Endothelial cell (in vitro differentiated cells): Measurements from ENCODE around the gene LAMA2. TPM values are rescaled to one million over a fixed set of nuclear protein-coding genes. Genes with fewer than 3 reads are reported as not detected.

ENCODE experiments used
- DNase-seq: peaks from one replicate; pipeline ENCODE4 v3.0.0; 2021; ENCODE audit warnings: low spot score
- H3K27ac Mint-ChIP-seq: one replicate; pipeline ENCODE4 v1.8.0; 2021; ENCODE audit warnings: mixed read lengths, inconsistent platforms; ENCODE audit not compliant: unreplicated experiment
- H3K27me3 Mint-ChIP-seq: one replicate; pipeline ENCODE4 v1.8.0; 2021; ENCODE audit warnings: mild to moderate bottlenecking, moderate library complexity, mixed read lengths, inconsistent platforms; ENCODE audit not compliant: unreplicated experiment
- H3K36me3 Mint-ChIP-seq: one replicate; pipeline ENCODE4 v1.8.0; 2021; ENCODE audit warnings: mild to moderate bottlenecking, low read depth, mixed read lengths, inconsistent platforms; ENCODE audit not compliant: unreplicated experiment
- H3K4me1 Mint-ChIP-seq: one replicate; pipeline ENCODE4 v1.8.0; 2021; ENCODE audit warnings: mild to moderate bottlenecking, mixed read lengths, inconsistent platforms; ENCODE audit not compliant: unreplicated experiment
- H3K4me3 Mint-ChIP-seq: one replicate; pipeline ENCODE4 v1.8.0; 2021; ENCODE audit warnings: mild to moderate bottlenecking, mixed read lengths, inconsistent platforms; ENCODE audit not compliant: unreplicated experiment
- H3K9me3 Mint-ChIP-seq: one replicate; pipeline ENCODE4 v1.8.0; 2021; ENCODE audit warnings: mixed read lengths, inconsistent platforms; ENCODE audit not compliant: unreplicated experiment
- total RNA-seq: library from RNA; stranded (reverse); fragmentation: NEBNext Ultra II Directional; extraction: Animal tissue kit (Norgen Biotek cat#: 25700); gene quantifications from one replicate; pipeline ENCODE4 v1.2.1, GENCODE V29; 2021; ENCODE audit not compliant: unreplicated experiment
- TF ChIP-seq, protein P1 (sequence below): fragments of 200-600 bp; sonication (generic); IDR thresholded peaks from one replicate; pipeline ENCODE4 v1.5.0; 2021; ENCODE audit warnings: antibody characterized with exemption; ENCODE audit not compliant: unreplicated experiment

The LAMA2 gene
- total RNA-seq, 1 donor from 2014 or later: 2.0 TPM

DNA sequence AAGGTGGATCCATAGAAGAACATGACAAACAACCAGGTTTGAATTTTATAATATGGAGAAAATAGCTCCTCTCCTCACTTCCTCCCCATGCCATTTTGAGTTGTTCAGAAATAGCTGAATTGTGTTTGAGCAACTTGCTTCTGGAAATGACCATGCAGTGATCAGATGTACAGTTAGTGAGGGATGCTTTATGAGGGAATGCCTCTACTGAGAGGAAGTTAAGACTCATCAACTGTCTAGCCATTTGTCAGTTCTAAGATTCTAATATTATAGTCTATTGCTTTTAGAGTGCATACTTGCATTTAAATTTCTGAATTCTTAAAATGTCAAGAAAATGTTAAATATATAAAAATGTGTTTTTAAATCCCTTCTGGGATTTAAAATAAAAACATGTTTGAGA lies 3.8 kb downstream of the LAMA2 start:
- no peaks in the 10 kb centered on the region for H3K9me3 Mint-ChIP-seq
- TF ChIP-seq, protein P1, sequence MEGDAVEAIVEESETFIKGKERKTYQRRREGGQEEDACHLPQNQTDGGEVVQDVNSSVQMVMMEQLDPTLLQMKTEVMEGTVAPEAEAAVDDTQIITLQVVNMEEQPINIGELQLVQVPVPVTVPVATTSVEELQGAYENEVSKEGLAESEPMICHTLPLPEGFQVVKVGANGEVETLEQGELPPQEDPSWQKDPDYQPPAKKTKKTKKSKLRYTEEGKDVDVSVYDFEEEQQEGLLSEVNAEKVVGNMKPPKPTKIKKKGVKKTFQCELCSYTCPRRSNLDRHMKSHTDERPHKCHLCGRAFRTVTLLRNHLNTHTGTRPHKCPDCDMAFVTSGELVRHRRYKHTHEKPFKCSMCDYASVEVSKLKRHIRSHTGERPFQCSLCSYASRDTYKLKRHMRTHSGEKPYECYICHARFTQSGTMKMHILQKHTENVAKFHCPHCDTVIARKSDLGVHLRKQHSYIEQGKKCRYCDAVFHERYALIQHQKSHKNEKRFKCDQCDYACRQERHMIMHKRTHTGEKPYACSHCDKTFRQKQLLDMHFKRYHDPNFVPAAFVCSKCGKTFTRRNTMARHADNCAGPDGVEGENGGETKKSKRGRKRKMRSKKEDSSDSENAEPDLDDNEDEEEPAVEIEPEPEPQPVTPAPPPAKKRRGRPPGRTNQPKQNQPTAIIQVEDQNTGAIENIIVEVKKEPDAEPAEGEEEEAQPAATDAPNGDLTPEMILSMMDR: no peak
- no peak for DNase-seq
- no peak overlapping the region for H3K27ac Mint-ChIP-seq
- no peaks in the 10 kb centered on the region for H3K36me3 Mint-ChIP-seq
- no peak overlapping the region for H3K4me3 Mint-ChIP-seq
- peaks cover 11% of the 10 kb centered on the region for H3K4me1 Mint-ChIP-seq
- H3K27me3 Mint-ChIP-seq: peaks cover 5% of the 10 kb centered on the region

DNA sequence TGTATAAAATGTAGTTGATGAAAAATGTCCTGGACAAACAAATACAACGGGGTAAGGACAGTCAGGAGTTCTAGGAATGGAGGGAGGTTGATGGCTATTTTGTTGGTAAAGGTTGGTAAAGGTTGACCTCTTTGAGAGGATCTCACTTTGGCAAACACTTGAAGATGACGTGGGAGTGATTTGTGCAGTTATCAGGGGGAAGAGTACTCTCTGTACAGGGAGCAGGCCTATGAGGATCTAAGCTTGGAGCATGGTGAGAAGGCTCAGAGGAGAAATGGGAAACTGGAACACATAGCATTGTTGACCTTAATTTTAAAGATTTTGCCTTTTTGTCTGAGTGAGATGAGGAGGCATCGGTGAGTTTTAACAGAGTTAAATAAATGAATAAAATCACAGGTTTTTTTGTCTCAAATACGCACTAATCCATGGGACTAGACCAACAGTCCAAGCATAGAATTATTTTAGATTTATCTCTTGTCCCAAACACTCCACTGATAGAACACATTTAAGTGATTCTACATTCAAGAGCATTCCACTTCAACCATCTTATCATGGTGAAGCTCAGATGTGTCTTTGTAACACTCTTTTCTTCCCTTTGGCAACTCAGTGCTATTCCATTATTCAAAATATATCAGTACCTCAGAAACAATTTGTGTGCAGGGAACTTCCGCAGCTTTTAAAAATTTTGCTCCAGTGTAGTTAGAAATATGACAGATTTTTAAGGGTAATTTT lies 5.7 kb downstream of the LAMA2 start:
- Mint-ChIP-seq H3K9me3 (no peaks in the 10 kb centered on the region), H3K27me3 (no peaks in the 10 kb centered on the region), H3K27ac (no peak overlapping the region), H3K36me3 (no peaks in the 10 kb centered on the region), H3K4me1 (no peaks in the 10 kb centered on the region), H3K4me3 (no peak overlapping the region)
- DNase-seq: no peak
- TF ChIP-seq, protein P1: no peak

DNA sequence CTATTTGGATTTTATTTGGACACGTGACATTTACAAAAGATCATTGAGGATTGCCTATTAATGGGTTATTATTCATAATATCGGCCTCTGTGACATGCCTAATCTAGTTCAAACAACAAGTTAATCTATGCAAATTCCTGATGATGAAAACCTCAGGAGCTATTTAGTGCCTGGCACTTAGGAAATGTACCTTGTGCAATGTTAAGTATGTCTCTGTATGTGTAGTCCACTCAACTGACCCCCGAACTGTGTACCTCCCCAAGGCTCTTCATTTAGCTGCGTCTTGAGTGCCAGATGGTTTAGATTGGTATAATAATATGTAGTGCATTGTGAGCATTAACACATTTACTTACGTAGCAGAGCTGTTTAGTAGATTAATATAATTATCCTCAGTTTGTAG lies 6.9 kb downstream of the LAMA2 start:
- DNase-seq: no peak
- H3K9me3 Mint-ChIP-seq: no peaks in the 10 kb centered on the region
- H3K4me1 Mint-ChIP-seq: no peaks in the 10 kb centered on the region
- H3K27me3 Mint-ChIP-seq: no peaks in the 10 kb centered on the region
- no peaks in the 10 kb centered on the region for H3K36me3 Mint-ChIP-seq
- H3K4me3 Mint-ChIP-seq: no peak overlapping the region
- no peak overlapping the region for H3K27ac Mint-ChIP-seq
- TF ChIP-seq, protein P1: no peak

DNA sequence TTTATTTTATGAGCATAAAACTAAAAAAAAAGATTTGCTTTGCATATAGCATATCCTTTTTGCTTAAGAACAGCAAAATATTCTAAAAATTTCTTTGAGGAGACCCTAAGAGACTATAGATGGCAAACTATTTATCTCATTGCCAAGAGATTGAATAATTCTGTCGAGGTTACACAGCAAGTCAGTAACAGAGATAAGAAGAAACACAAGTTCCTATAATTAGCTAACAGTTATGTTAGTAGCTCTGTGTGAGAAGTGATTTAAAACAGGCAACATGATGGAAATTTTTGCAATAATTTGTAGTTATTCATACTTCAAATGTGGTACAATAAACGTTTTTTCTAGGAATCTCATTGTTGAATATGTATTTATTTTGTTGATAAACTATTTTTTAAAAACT lies 9.1 kb downstream of the LAMA2 start:
- no peaks in the 10 kb centered on the region for H3K27me3 Mint-ChIP-seq
- no peaks in the 10 kb centered on the region for H3K36me3 Mint-ChIP-seq
- DNase-seq: no peak
- no peaks in the 10 kb centered on the region for H3K4me1 Mint-ChIP-seq
- H3K27ac Mint-ChIP-seq: no peak overlapping the region
- no peaks in the 10 kb centered on the region for H3K9me3 Mint-ChIP-seq
- TF ChIP-seq, protein P1: no peak
- no peak overlapping the region for H3K4me3 Mint-ChIP-seq

DNA sequence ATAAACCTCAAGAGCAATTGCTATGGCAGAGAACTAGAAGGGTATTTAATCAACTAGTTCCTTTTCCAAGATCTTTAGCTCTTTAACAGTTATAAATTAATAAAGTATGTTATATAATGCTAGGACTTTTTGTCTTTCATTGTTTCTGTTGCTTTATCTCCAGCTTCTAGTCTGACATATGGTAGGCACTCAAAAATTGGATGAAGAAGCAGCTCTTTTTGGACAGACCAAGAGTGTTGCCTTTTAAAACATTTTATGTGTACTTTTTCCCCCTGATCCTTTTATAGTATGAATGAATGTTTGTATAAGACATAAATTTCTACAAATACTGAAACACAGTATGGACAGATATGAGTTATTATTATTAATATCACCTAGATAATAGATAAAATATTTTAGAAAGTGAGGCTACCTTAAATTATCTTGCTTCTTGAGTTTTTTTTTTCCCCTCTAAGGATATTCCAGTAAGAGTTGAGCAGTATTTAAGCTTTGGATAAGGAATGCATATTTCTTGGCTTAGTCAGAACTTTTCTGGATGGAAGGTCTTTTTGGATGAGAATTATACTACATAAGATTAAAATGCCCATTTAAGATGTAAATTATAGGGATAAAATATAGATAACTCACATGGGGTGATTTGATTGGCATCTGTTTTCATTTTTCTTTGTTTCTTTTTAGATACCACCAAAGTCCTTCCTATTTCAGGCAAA lies 16.6 kb downstream of the LAMA2 start:
- TF ChIP-seq, protein P1: no peak

More for the DNA sequence above, 16.6 kb downstream of the LAMA2 start:
- Mint-ChIP-seq H3K9me3 (no peaks in the 10 kb centered on the region), H3K4me3 (no peak overlapping the region), H3K4me1 (no peaks in the 10 kb centered on the region), H3K36me3 (no peaks in the 10 kb centered on the region), H3K27ac (no peak overlapping the region), H3K27me3 (no peaks in the 10 kb centered on the region)
- DNase-seq: no peak
